Measurements from ENCODE around the gene IPPK.

Gene IPPK

GRCh38 chr9:92617195-92617813 lies 52.6 kb downstream of the IPPK start:
- Mint-ChIP-seq H3K36me3 (ENCODE audit: insufficient read depth) (peaks cover 34% of the 10 kb centered on the region), H3K27ac (no peak overlapping the region), H3K4me3 (no peak overlapping the region), H3K9me3 (no peaks in the 10 kb centered on the region), H3K4me1 (ENCODE audit: low read depth in 2 of 2) (no peaks in the 10 kb centered on the region), H3K27me3 (no peaks in the 10 kb centered on the region)
- no peak for ATAC-seq (replicated peaks)
- no peak for DNase-seq

- no peaks in the 10 kb centered on the region for H3K9me3 Mint-ChIP-seq
- DNase-seq (no peak), ATAC-seq (replicated peaks) (no peak)
- no peaks in the 10 kb centered on the region for H3K27me3 Mint-ChIP-seq
- H3K36me3 Mint-ChIP-seq (ENCODE audit: insufficient read depth), result peaks cover 33% of the 10 kb centered on the region
- peak overlapping the region in 1 of 2 donors; percentile 6 for H3K27ac Mint-ChIP-seq
- H3K4me3 Mint-ChIP-seq, result no peak overlapping the region
- no peaks in the 10 kb centered on the region for H3K4me1 Mint-ChIP-seq (ENCODE audit: low read depth in 2 of 2)
Measured at GRCh38 chr9:92616655-92617111, 53.2 kb downstream of the IPPK start.

GRCh38 chr9:92616199-92616641 lies 53.7 kb downstream of the IPPK start:
- no peak for DNase-seq
- no peaks in the 10 kb centered on the region for H3K9me3 Mint-ChIP-seq

GRCh38 chr9:92615790-92616189 lies 54.1 kb downstream of the IPPK start:
- ATAC-seq (replicated peaks) (no peak), DNase-seq (no peak)
- Mint-ChIP-seq H3K4me1 (ENCODE audit: low read depth in 2 of 2) (no peaks in the 10 kb centered on the region), H3K9me3 (no peaks in the 10 kb centered on the region), H3K27ac (peak overlapping the region in 1 of 2 donors; percentile 6), H3K27me3 (no peaks in the 10 kb centered on the region), H3K36me3 (ENCODE audit: insufficient read depth) (peaks cover 28% of the 10 kb centered on the region), H3K4me3 (no peak overlapping the region)

More at GRCh38 chr9:92616199-92616641, 53.7 kb downstream of the IPPK start:
- Mint-ChIP-seq H3K36me3 (ENCODE audit: insufficient read depth) (peaks cover 28% of the 10 kb centered on the region), H3K27me3 (no peaks in the 10 kb centered on the region), H3K4me1 (ENCODE audit: low read depth in 2 of 2) (no peaks in the 10 kb centered on the region), H3K4me3 (no peak overlapping the region), H3K27ac (peak overlapping the region in 1 of 2 donors; percentile 6)
- ATAC-seq (replicated peaks), result no peak

- Mint-ChIP-seq H3K27ac (no peak overlapping the region), H3K27me3 (no peaks in the 10 kb centered on the region), H3K4me1 (ENCODE audit: low read depth in 2 of 2) (no peaks in the 10 kb centered on the region), H3K36me3 (ENCODE audit: insufficient read depth) (peaks cover 28% of the 10 kb centered on the region), H3K9me3 (no peaks in the 10 kb centered on the region), H3K4me3 (no peak overlapping the region)
- no peak for DNase-seq
- no peak for ATAC-seq (replicated peaks)
Measured at GRCh38 chr9:92614763-92615461, 55.0 kb downstream of the IPPK start.

- ATAC-seq (replicated peaks) (no peak), DNase-seq (no peak)
- H3K27me3 Mint-ChIP-seq, result no peaks in the 10 kb centered on the region
- H3K4me3 Mint-ChIP-seq, result no peak overlapping the region
- H3K27ac Mint-ChIP-seq, result peak overlapping the region in 1 of 2 donors; percentile 10
- H3K9me3 Mint-ChIP-seq, result no peaks in the 10 kb centered on the region
- no peaks in the 10 kb centered on the region for H3K4me1 Mint-ChIP-seq (ENCODE audit: low read depth in 2 of 2)
- peaks cover 33% of the 10 kb centered on the region for H3K36me3 Mint-ChIP-seq (ENCODE audit: insufficient read depth)
Measured at GRCh38 chr9:92614123-92614510, 55.8 kb downstream of the IPPK start.

- no peak overlapping the region for H3K4me3 Mint-ChIP-seq
- H3K4me1 Mint-ChIP-seq (ENCODE audit: low read depth in 2 of 2), result no peaks in the 10 kb centered on the region
- H3K9me3 Mint-ChIP-seq, result no peaks in the 10 kb centered on the region
- ATAC-seq (replicated peaks) (no peak), DNase-seq (no peak)
- no peaks in the 10 kb centered on the region for H3K27me3 Mint-ChIP-seq
- peaks cover 33% of the 10 kb centered on the region for H3K36me3 Mint-ChIP-seq (ENCODE audit: insufficient read depth)
- peak overlapping the region in 1 of 2 donors; percentile 10 for H3K27ac Mint-ChIP-seq
Measured at GRCh38 chr9:92613268-92614122, 56.4 kb downstream of the IPPK start.

GRCh38 chr9:92612816-92613215 lies 57.1 kb downstream of the IPPK start:
- Mint-ChIP-seq H3K9me3 (no peaks in the 10 kb centered on the region), H3K36me3 (ENCODE audit: insufficient read depth) (peaks cover 33% of the 10 kb centered on the region), H3K4me1 (ENCODE audit: low read depth in 2 of 2) (no peaks in the 10 kb centered on the region), H3K4me3 (no peak overlapping the region), H3K27ac (no peak overlapping the region), H3K27me3 (no peaks in the 10 kb centered on the region)
- ATAC-seq (replicated peaks) (no peak), DNase-seq (no peak)

- H3K27me3 Mint-ChIP-seq, result no peaks in the 10 kb centered on the region
- peaks cover 33% of the 10 kb centered on the region for H3K36me3 Mint-ChIP-seq (ENCODE audit: insufficient read depth)
- no peak overlapping the region for H3K27ac Mint-ChIP-seq
- DNase-seq (no peak), ATAC-seq (replicated peaks) (no peak)
- no peaks in the 10 kb centered on the region for H3K4me1 Mint-ChIP-seq (ENCODE audit: low read depth in 2 of 2)
- H3K4me3 Mint-ChIP-seq, result no peak overlapping the region
- H3K9me3 Mint-ChIP-seq, result no peaks in the 10 kb centered on the region
Measured at GRCh38 chr9:92612292-92612691, 57.6 kb downstream of the IPPK start.

GRCh38 chr9:92611621-92612285 lies 58.2 kb downstream of the IPPK start:
- H3K27ac Mint-ChIP-seq, result no peak overlapping the region
- H3K36me3 Mint-ChIP-seq (ENCODE audit: insufficient read depth), result peaks cover 32% of the 10 kb centered on the region
- no peak for ATAC-seq (replicated peaks)
- H3K27me3 Mint-ChIP-seq, result no peaks in the 10 kb centered on the region
- no peaks in the 10 kb centered on the region for H3K9me3 Mint-ChIP-seq
- no peaks in the 10 kb centered on the region for H3K4me1 Mint-ChIP-seq (ENCODE audit: low read depth in 2 of 2)
- no peak for DNase-seq
- no peak overlapping the region for H3K4me3 Mint-ChIP-seq

- H3K27me3 Mint-ChIP-seq, result no peaks in the 10 kb centered on the region
- no peak for ATAC-seq (replicated peaks)
- peaks cover 27% of the 10 kb centered on the region for H3K36me3 Mint-ChIP-seq (ENCODE audit: insufficient read depth)
- DNase-seq, result no peak
- no peaks in the 10 kb centered on the region for H3K9me3 Mint-ChIP-seq
- no peak overlapping the region for H3K4me3 Mint-ChIP-seq
- H3K4me1 Mint-ChIP-seq (ENCODE audit: low read depth in 2 of 2), result no peaks in the 10 kb centered on the region
- no peak overlapping the region for H3K27ac Mint-ChIP-seq
Measured at GRCh38 chr9:92610470-92611420, 59.2 kb downstream of the IPPK start.

- Mint-ChIP-seq H3K9me3 (peaks cover 0 to 4% of the 10 kb centered on the region in 2 donors), H3K4me1 (ENCODE audit: low read depth in 2 of 2) (no peaks in the 10 kb centered on the region), H3K36me3 (ENCODE audit: insufficient read depth) (peaks cover 10% of the 10 kb centered on the region), H3K27ac (no peak overlapping the region), H3K27me3 (no peaks in the 10 kb centered on the region), H3K4me3 (no peak overlapping the region)
- DNase-seq (no peak), ATAC-seq (replicated peaks) (no peak)
Measured at GRCh38 chr9:92608909-92609445, 61.0 kb downstream of the IPPK start.

Measured in effector memory CD8-positive, alpha-beta T cell (primary cell).